ENCODE data around the gene NBEAL2. TPM values are rescaled to one million over a fixed set of nuclear protein-coding genes. Genes with fewer than 3 reads are reported as not detected.
"Not testable (repeated sequence)": the region's sequence is repeated elsewhere in the genome, so short reads cannot be mapped to it uniquely, and the experiment has no call there.

The NBEAL2 gene
- total and polyA plus RNA-seq, 2 donors (not counting 1 experiment from before 2014, with no cell fraction given), result 1.5 to 4.5 TPM

- H3K79me2 ChIP-seq (ENCODE audit: control insufficient read depth, insufficient read depth, low read length), result no peaks in the 10 kb centered on the region
- H3K27ac ChIP-seq (ENCODE audit: insufficient read depth, low read length), result no peak overlapping the region
- no peak overlapping the region for H3K4me2 ChIP-seq (ENCODE audit: extremely low read depth, insufficient read depth, low read length)
- H3K4me1 ChIP-seq (ENCODE audit: control insufficient read depth, extremely low read depth, insufficient read depth, low read length), result no peaks in the 10 kb centered on the region
- H3K9me3 ChIP-seq (ENCODE audit: control insufficient read depth, insufficient read depth, low read depth, low read length), result no peaks in the 10 kb centered on the region
- TF ChIP-seq CTCF (conservative IDR thresholded peaks at IDR 0.05 in 1 of 2, IDR thresholded peaks at IDR 0.05 in 1 of 2; ENCODE audit: low read depth in 1 of 2, low read length in 2 of 2) (no peak), EZH2 (IDR thresholded peaks at IDR 0.05; ENCODE audit: low read length, missing control alignments) (no peak)
- no peak overlapping the region for H2AFZ ChIP-seq (ENCODE audit: low read length)
- H4K20me1 ChIP-seq (ENCODE audit: control insufficient read depth, extremely low read depth, insufficient read depth, low read length), result no peaks in the 10 kb centered on the region
- no peak overlapping the region for H3K4me3 ChIP-seq (replicated peaks in 1 of 4; ENCODE audit: control extremely low read depth in 1 of 4, insufficient read depth in 1 of 4, low read depth in 3 of 4, low read length in 4 of 4)
- no peaks in the 10 kb centered on the region for H3K27me3 ChIP-seq (ENCODE audit: control insufficient read depth, insufficient read depth, low read length)
- H3K9ac ChIP-seq (ENCODE audit: insufficient read depth, low read length), result no peak overlapping the region
- H3K36me3 ChIP-seq (ENCODE audit: control insufficient read depth, insufficient read depth, low read length), result peaks cover 8% of the 10 kb centered on the region
- no peak for DNase-seq (ENCODE audit: low read depth in 2 of 2)
These were observed 55.5 kb downstream of the NBEAL2 start for GRCh38 chr3:47034868-47035489.

DNA sequence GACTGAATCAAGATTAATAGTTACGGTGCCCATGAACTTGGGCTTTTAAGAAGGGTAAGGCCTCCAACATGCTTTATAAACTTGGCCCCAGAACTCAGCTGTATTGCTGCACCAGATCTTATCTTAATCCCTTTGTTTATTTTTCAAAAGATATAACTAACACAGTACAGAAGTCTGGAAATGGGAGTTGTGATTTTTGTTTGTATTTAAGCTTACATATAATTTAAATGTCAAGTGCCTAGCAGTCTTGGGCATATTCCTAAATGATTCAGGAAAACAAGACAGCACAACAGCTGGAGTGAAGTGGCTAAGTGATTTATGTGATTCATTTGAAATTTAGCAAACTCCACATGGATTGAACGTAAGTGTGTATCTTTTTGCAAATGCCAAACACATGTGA lies 56.2 kb downstream of the NBEAL2 start:
- Histone ChIP-seq H3K36me3 (ENCODE audit: control insufficient read depth, insufficient read depth, low read length) (peaks cover 8% of the 10 kb centered on the region), H3K27ac (ENCODE audit: insufficient read depth, low read length) (no peak overlapping the region), H3K27me3 (ENCODE audit: control insufficient read depth, insufficient read depth, low read length) (no peaks in the 10 kb centered on the region), H3K9me3 (ENCODE audit: control insufficient read depth, insufficient read depth, low read depth, low read length) (no peaks in the 10 kb centered on the region), H3K4me3 (replicated peaks in 1 of 4; ENCODE audit: control extremely low read depth in 1 of 4, insufficient read depth in 1 of 4, low read depth in 3 of 4, low read length in 4 of 4) (no peak overlapping the region), H3K4me1 (ENCODE audit: control insufficient read depth, extremely low read depth, insufficient read depth, low read length) (no peaks in the 10 kb centered on the region), H3K79me2 (ENCODE audit: control insufficient read depth, insufficient read depth, low read length) (no peaks in the 10 kb centered on the region), H3K9ac (ENCODE audit: insufficient read depth, low read length) (no peak overlapping the region), H2AFZ (ENCODE audit: low read length) (no peak overlapping the region), H3K4me2 (ENCODE audit: extremely low read depth, insufficient read depth, low read length) (no peak overlapping the region), H4K20me1 (ENCODE audit: control insufficient read depth, extremely low read depth, insufficient read depth, low read length) (no peaks in the 10 kb centered on the region)
- peak in 1 of 2 donors; percentile 71 for DNase-seq (ENCODE audit: low read depth in 2 of 2)
- no peak for TF ChIP-seq EZH2 (IDR thresholded peaks at IDR 0.05; ENCODE audit: low read length, missing control alignments)
- no peak for TF ChIP-seq CTCF (conservative IDR thresholded peaks at IDR 0.05 in 1 of 2, IDR thresholded peaks at IDR 0.05 in 1 of 2; ENCODE audit: low read depth in 1 of 2, low read length in 2 of 2)

- H3K9me3 ChIP-seq (ENCODE audit: control insufficient read depth, insufficient read depth, low read depth, low read length), result no peaks in the 10 kb centered on the region
- TF ChIP-seq CTCF (conservative IDR thresholded peaks at IDR 0.05 in 1 of 2, IDR thresholded peaks at IDR 0.05 in 1 of 2; ENCODE audit: low read depth in 1 of 2, low read length in 2 of 2), result no peak
These were observed 56.7 kb downstream of the NBEAL2 start for GRCh38 chr3:47036145-47036544.

GRCh38 chr3:47037302-47037701 lies 57.8 kb downstream of the NBEAL2 start:
- H3K36me3 ChIP-seq (ENCODE audit: control insufficient read depth, insufficient read depth, low read length); DNase-seq (ENCODE audit: low read depth in 2 of 2); H3K79me2 ChIP-seq (ENCODE audit: control insufficient read depth, insufficient read depth, low read length); H3K4me1 ChIP-seq (ENCODE audit: control insufficient read depth, extremely low read depth, insufficient read depth, low read length); H3K27me3 ChIP-seq (ENCODE audit: control insufficient read depth, insufficient read depth, low read length); H3K27ac ChIP-seq (ENCODE audit: insufficient read depth, low read length); H3K9ac ChIP-seq (ENCODE audit: insufficient read depth, low read length); H3K9me3 ChIP-seq (ENCODE audit: control insufficient read depth, insufficient read depth, low read depth, low read length); H4K20me1 ChIP-seq (ENCODE audit: control insufficient read depth, extremely low read depth, insufficient read depth, low read length); H2AFZ ChIP-seq (ENCODE audit: low read length); H3K4me3 ChIP-seq (replicated peaks in 1 of 4; ENCODE audit: control extremely low read depth in 1 of 4, insufficient read depth in 1 of 4, low read depth in 3 of 4, low read length in 4 of 4); H3K4me2 ChIP-seq (ENCODE audit: extremely low read depth, insufficient read depth, low read length): not testable (repeated sequence)

More at GRCh38 chr3:47036145-47036544, 56.7 kb downstream of the NBEAL2 start:
- Histone ChIP-seq H3K36me3 (ENCODE audit: control insufficient read depth, insufficient read depth, low read length) (peaks cover 8% of the 10 kb centered on the region), H3K9ac (ENCODE audit: insufficient read depth, low read length) (no peak overlapping the region), H3K4me1 (ENCODE audit: control insufficient read depth, extremely low read depth, insufficient read depth, low read length) (no peaks in the 10 kb centered on the region), H4K20me1 (ENCODE audit: control insufficient read depth, extremely low read depth, insufficient read depth, low read length) (no peaks in the 10 kb centered on the region), H3K79me2 (ENCODE audit: control insufficient read depth, insufficient read depth, low read length) (no peaks in the 10 kb centered on the region), H2AFZ (ENCODE audit: low read length) (no peak overlapping the region), H3K4me3 (replicated peaks in 1 of 4; ENCODE audit: control extremely low read depth in 1 of 4, insufficient read depth in 1 of 4, low read depth in 3 of 4, low read length in 4 of 4) (no peak overlapping the region), H3K27ac (ENCODE audit: insufficient read depth, low read length) (no peak overlapping the region), H3K4me2 (ENCODE audit: extremely low read depth, insufficient read depth, low read length) (no peak overlapping the region), H3K27me3 (ENCODE audit: control insufficient read depth, insufficient read depth, low read length) (no peaks in the 10 kb centered on the region)
- DNase-seq (ENCODE audit: low read depth in 2 of 2), result no peak

Data from fibroblast of lung (primary cell).